Panc1 (cell line): ENCODE data around the gene SLC12A7.

Source experiments
- CTCF ChIP-seq: fragments of 450-650 bp; IDR thresholded peaks from 2 replicates; pipeline ENCODE4 v1.5.1; 2017; ENCODE audit warnings: mild to moderate bottlenecking
- POLR2AphosphoS5 ChIP-seq: IDR thresholded peaks from 2 replicates; pipeline ENCODE4 v1.6.1; 2012; ENCODE audit warnings: mild to moderate bottlenecking, low read depth, low read length, moderate library complexity
- REST ChIP-seq, 2 experiments: IDR thresholded peaks; 2 replicates each; pipeline ENCODE4 v1.6.1; 2011 to 2012; ENCODE audit warnings: low read depth in 2 of 2, control low read depth in 1 of 2, low read length in 1 of 2, mild to moderate bottlenecking in 1 of 2, moderate library complexity in 1 of 2; ENCODE audit not compliant: insufficient read depth in 1 of 2
- SIN3A ChIP-seq: IDR thresholded peaks from 2 replicates; pipeline ENCODE4 v1.6.1; 2012; ENCODE audit warnings: low read depth, mild to moderate bottlenecking, low read length, moderate library complexity, borderline replicate concordance; ENCODE audit not compliant: insufficient read depth

DNA sequence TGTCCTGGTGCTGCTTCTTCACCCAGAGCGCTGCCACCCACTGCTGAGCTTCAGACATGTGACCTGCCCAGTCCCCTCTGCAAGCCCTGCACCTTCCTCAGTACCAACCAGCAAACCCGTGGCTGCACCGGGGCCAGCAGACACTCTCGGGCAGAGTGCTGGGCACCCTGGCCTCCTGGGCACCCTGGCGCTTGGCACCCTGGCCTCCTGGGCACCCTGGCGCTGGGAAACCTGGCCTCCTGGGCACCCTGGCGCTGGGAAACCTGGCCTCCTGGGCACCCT is 31.7 kb upstream of the SLC12A7 start:
- TF ChIP-seq REST (IDR thresholded peaks at IDR 0.05; ENCODE audit: insufficient read depth in 1 of 2, low read depth in 2 of 2, low read length in 1 of 2), result no peak
- TF ChIP-seq CTCF, result no peak
- no peak for TF ChIP-seq POLR2AphosphoS5
- TF ChIP-seq SIN3A, result no peak
